ENCODE results near the gene CDS2.
"Not testable (repeated sequence)": the region's sequence is repeated elsewhere in the genome, so short reads cannot be mapped to it uniquely, and the experiment has no call there.

The CDS2 gene

GRCh38 chr20:5096463-5096862 is 30.3 kb upstream of the CDS2 start:
- no peak for DNase-seq (ENCODE audit: extremely low read depth, insufficient read length)
- H3K36me3 ChIP-seq (ENCODE audit: control insufficient read depth, insufficient read depth, low read length): peaks cover 8% of the 10 kb centered on the region

GRCh38 chr20:5099009-5099408 is 27.8 kb upstream of the CDS2 start:
- not testable (repeated sequence) for DNase-seq (ENCODE audit: extremely low read depth, insufficient read length); H3K4me3 ChIP-seq (replicated peaks; ENCODE audit: low read depth, low read length); H3K27me3 ChIP-seq (replicated peaks; ENCODE audit: control insufficient read depth, insufficient read depth, low read length)
- peaks cover 13% of the 10 kb centered on the region for H3K36me3 ChIP-seq (ENCODE audit: control insufficient read depth, insufficient read depth, low read length)

More at GRCh38 chr20:5096463-5096862, 30.3 kb upstream of the CDS2 start:
- Histone ChIP-seq H3K4me3 (replicated peaks; ENCODE audit: low read depth, low read length) (no peak overlapping the region), H3K27me3 (replicated peaks; ENCODE audit: control insufficient read depth, insufficient read depth, low read length) (no peaks in the 10 kb centered on the region)
- no peak for TF ChIP-seq CTCF (IDR thresholded peaks at IDR 0.05; ENCODE audit: insufficient read depth, low read length, poor library complexity, severe bottlenecking)

- not testable (repeated sequence) for DNase-seq (ENCODE audit: extremely low read depth, insufficient read length); H3K4me3 ChIP-seq (replicated peaks; ENCODE audit: low read depth, low read length); H3K27me3 ChIP-seq (replicated peaks; ENCODE audit: control insufficient read depth, insufficient read depth, low read length)
- peaks cover 13% of the 10 kb centered on the region for H3K36me3 ChIP-seq (ENCODE audit: control insufficient read depth, insufficient read depth, low read length)
These were observed 26.9 kb upstream of the CDS2 start for GRCh38 chr20:5099909-5100308.

- Histone ChIP-seq H3K4me3 (replicated peaks; ENCODE audit: low read depth, low read length) (no peak overlapping the region), H3K27me3 (replicated peaks; ENCODE audit: control insufficient read depth, insufficient read depth, low read length) (no peaks in the 10 kb centered on the region), H3K36me3 (ENCODE audit: control insufficient read depth, insufficient read depth, low read length) (peaks cover 13% of the 10 kb centered on the region)
- DNase-seq (ENCODE audit: extremely low read depth, insufficient read length): no peak
- peak; percentile 79 for TF ChIP-seq CTCF (IDR thresholded peaks at IDR 0.05; ENCODE audit: insufficient read depth, low read length, poor library complexity, severe bottlenecking)
These were observed 26.0 kb upstream of the CDS2 start for GRCh38 chr20:5100684-5101347.

- H3K36me3 ChIP-seq (ENCODE audit: control insufficient read depth, insufficient read depth, low read length): peaks cover 10% of the 10 kb centered on the region
These were observed 22.3 kb upstream of the CDS2 start for GRCh38 chr20:5104479-5104878.

GRCh38 chr20:5109276-5109675 is 17.5 kb upstream of the CDS2 start:
- H3K27me3 ChIP-seq (replicated peaks; ENCODE audit: control insufficient read depth, insufficient read depth, low read length): no peaks in the 10 kb centered on the region
- TF ChIP-seq CTCF (IDR thresholded peaks at IDR 0.05; ENCODE audit: insufficient read depth, low read length, poor library complexity, severe bottlenecking): no peak
- peaks cover 6% of the 10 kb centered on the region for H3K36me3 ChIP-seq (ENCODE audit: control insufficient read depth, insufficient read depth, low read length)
- H3K4me3 ChIP-seq (replicated peaks; ENCODE audit: low read depth, low read length): no peak overlapping the region
- DNase-seq (ENCODE audit: extremely low read depth, insufficient read length): no peak

More at GRCh38 chr20:5104479-5104878, 22.3 kb upstream of the CDS2 start:
- DNase-seq (ENCODE audit: extremely low read depth, insufficient read length): no peak
- no peak overlapping the region for H3K4me3 ChIP-seq (replicated peaks; ENCODE audit: low read depth, low read length)
- no peak for TF ChIP-seq CTCF (IDR thresholded peaks at IDR 0.05; ENCODE audit: insufficient read depth, low read length, poor library complexity, severe bottlenecking)
- no peaks in the 10 kb centered on the region for H3K27me3 ChIP-seq (replicated peaks; ENCODE audit: control insufficient read depth, insufficient read depth, low read length)

- no peak for TF ChIP-seq CTCF (IDR thresholded peaks at IDR 0.05; ENCODE audit: insufficient read depth, low read length, poor library complexity, severe bottlenecking)
- H3K27me3 ChIP-seq (replicated peaks; ENCODE audit: control insufficient read depth, insufficient read depth, low read length): no peaks in the 10 kb centered on the region
- peak overlapping the region; percentile 94 for H3K4me3 ChIP-seq (replicated peaks; ENCODE audit: low read depth, low read length)
- peaks cover 6% of the 10 kb centered on the region for H3K36me3 ChIP-seq (ENCODE audit: control insufficient read depth, insufficient read depth, low read length)
- DNase-seq (ENCODE audit: extremely low read depth, insufficient read length): no peak
These were observed 13.2 kb upstream of the CDS2 start for GRCh38 chr20:5113615-5113986.
